GM12873 (cell line): ENCODE results near the gene MTHFD1L.

ENCODE experiments used
- TF ChIP-seq, protein P1 (sequence below): IDR thresholded peaks from 2 replicates; pipeline ENCODE4 v1.5.1; 2012; ENCODE audit warnings: low read depth, mild to moderate bottlenecking, moderate library complexity, low read length, control low read depth; ENCODE audit not compliant: insufficient read depth; ENCODE audit errors: missing control alignments

MTHFD1L gene

DNA sequence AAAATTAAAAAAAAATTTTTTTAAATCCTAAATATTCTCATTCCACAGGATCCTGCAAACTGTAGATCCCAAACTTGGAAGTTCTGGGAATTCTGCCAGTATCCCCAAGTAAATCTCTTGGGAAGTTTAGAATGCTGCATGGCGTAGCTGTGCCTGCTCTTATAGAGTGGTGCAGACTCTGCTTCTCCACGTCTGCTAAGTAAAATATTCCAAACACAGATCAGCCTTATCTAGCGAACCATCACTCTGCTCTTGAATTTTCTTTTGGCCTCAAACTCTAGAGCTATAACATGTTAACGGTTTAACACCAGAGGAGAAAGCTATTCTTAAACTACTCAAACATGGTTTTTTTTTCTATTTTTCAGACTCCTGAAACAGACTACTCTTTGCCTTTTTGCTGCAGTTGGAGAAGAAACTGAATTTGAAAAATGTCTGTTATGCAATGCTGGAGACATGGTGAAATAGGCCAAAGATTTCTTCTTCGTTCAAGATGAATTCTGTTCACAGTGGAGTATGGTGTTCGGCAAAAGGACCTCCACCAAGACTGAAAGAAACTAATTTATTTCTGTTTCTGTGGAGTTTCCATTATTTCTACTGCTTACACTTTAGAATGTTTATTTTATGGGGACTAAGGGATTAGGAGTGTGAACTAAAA, 235.8 kb downstream of the MTHFD1L start:
- TF ChIP-seq, protein P1, sequence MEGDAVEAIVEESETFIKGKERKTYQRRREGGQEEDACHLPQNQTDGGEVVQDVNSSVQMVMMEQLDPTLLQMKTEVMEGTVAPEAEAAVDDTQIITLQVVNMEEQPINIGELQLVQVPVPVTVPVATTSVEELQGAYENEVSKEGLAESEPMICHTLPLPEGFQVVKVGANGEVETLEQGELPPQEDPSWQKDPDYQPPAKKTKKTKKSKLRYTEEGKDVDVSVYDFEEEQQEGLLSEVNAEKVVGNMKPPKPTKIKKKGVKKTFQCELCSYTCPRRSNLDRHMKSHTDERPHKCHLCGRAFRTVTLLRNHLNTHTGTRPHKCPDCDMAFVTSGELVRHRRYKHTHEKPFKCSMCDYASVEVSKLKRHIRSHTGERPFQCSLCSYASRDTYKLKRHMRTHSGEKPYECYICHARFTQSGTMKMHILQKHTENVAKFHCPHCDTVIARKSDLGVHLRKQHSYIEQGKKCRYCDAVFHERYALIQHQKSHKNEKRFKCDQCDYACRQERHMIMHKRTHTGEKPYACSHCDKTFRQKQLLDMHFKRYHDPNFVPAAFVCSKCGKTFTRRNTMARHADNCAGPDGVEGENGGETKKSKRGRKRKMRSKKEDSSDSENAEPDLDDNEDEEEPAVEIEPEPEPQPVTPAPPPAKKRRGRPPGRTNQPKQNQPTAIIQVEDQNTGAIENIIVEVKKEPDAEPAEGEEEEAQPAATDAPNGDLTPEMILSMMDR: no peak

DNA sequence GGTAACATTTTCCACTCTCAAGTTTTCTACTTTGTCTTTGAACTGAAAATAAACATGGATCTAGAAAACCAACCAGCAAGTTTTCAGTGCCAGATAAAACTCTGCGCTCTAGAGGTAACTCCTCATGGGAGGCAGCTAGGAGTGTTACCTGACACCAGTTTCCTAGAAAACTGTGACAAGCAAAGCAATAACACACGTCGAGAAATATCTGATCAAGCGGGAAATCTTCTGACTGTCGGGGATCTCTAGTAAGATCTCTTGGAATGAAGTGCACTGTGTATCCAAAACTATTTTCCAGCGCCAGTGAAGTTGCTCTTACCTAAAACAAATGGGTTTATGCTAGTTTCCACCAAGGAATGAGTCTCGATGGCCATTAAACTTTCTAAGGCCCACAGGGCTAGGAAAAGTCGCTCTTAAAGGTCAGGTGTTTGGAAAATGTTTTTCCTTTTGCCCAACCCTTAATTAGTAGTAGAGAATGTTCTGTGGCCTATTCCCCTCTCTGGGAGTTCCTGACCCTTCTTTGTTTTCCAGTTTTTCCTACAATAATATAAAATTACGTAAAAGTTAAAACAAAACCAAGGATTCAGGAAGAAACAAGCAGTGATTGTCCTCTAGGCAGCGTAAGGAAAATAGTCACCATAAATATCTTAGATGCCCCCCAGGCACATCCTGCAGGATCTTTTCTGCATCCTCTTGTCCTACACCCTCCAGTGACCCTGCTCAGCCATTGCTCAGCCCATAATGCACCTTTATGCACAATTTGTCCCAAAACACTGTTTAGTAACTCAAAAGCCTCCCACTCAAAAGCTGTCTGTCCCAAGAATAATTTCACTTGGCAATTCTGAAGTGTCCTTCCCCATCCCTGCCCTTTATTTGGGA, 236.6 kb downstream of the MTHFD1L start:
- TF ChIP-seq, protein P1: no peak

DNA sequence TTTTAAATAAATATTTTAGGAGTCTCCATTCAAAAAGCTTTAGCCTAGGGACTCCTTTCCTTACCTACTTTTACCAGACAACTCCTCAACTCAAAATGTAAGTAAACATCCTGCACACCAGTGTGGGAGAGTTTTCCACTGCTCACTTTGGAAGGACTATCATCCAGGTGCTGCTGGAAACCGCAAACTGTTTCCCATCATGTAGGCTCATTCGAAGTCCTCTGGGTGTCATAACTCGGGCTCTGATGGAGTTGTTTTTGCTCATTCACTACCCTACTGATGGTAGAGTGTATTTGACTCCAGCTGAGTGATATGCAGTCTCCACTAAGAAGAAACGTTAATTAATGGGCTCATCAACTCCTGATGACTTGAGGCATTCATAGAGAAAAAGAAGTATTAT, 237.8 kb downstream of the MTHFD1L start:
- TF ChIP-seq, protein P1: no peak

DNA sequence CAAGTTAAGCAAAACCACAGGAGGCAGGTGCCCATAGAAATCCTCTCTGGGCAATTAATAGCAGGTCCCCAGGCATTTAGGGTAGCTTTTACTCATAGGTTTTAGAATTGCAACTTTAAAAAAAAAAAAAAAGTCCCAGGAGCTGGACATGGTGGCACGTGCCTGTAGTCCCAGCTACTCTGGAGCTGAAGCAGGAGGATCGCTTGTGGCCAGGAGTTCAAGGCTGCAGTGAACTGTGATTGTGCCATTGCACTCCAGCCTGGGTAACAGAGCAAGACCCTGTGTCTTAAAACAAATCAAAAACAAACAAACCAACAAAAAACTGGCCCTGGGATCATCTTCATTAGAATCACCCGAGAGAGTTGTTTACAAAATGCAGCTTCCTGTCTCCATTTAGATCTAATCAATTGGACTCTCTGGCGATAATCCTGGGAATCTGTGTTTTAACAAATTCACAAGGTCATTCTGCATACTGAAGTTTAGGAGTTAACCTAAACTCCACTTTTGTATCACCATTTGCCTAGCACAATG, 242.5 kb downstream of the MTHFD1L start:
- TF ChIP-seq, protein P1: no peak

DNA sequence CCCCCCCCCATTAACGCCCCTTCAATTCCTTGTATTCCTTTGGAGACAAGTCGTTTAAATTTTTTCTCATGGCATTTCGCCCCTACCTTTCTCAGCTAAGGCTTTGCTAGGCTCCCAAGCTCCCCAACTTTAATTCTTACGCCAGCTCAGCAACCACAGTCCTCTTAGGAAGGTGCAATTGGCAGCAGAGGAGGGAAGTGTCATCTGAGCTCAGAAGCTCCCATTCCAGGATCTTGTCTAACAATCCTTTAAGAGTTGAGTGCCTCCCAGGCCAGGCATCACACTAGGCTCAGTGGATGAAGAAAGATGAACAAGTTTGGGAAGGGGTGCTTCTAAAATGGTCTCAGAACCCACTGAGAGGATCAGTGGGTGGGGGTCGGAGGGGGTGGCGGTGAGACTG, 243.0 kb downstream of the MTHFD1L start:
- TF ChIP-seq, protein P1: no peak

DNA sequence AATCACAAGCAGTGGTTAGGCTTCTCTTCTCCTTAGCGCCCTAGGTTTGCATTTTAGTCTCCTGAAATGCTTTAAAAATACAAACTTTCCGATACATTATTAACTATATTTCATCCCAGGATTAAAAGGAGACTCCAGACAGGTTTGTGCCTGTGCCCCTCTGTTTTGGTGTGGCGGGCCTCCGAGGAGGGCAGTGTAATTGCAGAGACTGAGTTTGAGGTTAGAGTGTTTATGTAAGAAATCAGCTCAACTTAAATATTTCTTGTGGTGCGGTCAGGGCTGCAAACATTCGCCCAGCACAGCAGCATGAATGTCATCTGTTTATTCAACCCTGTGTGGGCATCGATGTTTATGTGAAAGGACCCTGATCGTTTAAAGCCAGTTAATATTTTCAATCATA, 243.9 kb downstream of the MTHFD1L start:
- TF ChIP-seq, protein P1: no peak

DNA sequence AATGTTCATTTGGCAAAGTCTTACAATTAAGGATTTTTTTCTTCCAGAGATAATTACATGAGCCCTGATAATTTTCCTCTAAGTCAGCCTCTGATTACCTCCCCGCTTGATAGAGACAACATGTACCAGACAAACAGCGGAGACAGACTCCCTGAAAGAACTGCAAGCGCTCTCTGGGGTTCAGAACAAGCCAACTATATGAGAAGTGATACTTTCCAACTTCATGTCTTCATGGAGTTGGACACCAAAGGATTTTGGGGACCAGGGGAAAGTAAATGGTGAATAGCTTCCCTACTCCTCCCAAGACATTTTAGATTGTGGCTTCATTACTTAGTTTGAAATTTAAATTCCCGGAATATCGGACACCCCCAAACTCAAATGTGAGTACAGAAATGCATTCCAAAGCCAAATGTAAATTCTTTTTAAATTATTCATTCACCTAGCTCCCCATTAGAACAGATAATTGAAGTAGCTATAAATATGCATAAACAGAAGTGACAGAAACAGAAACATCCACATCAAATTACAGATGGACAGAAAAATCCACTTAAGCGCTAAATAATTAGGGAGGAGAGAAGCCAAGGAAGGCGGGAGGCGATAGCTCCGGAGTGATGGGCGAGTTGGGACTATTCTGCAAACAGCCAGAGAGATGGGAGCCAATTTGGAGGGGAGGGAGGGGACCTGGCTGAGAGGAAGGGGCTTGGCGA, 244.5 kb downstream of the MTHFD1L start:
- TF ChIP-seq, protein P1: no peak
